Erythroblast (primary cell): ENCODE measurements around the gene GRHL3.

Experiments
- GATA1 ChIP-seq: IDR thresholded peaks from 2 replicates; pipeline ENCODE4 v1.6.1; 2011; ENCODE audit warnings: low read depth, mild to moderate bottlenecking, control low read depth, low read length, moderate library complexity
- POLR2A ChIP-seq: IDR thresholded peaks from 2 replicates; pipeline ENCODE4 v1.6.1; 2011; ENCODE audit warnings: mild to moderate bottlenecking, low read length

DNA sequence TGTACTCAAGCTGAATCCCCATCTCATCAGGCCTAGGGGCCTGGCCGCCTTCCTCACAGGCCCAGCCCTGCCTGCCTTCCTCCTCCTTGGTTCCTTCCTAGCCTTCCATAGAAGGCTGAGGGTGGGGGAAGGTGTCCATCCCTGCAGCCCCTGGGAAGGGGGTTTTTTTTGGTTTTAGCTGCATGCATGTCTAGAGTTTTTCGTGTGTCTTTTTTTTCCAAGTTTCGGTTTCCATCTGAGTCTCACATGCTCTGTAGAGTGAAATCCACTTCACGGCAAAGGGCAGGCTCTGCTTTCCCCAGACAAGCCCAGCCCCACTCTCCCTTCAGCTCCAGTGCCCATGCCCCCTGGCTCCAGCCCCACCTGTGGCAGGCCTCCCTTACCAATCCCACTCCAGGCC, 32.1 kb downstream of the GRHL3 start:
- TF ChIP-seq GATA1 (no peak), POLR2A (no peak)
